Spleen (tissue), 7 donors: Measurements from ENCODE around the gene CNOT6.

ENCODE experiments used
- POLR2AphosphoS5 ChIP-seq, 3 donors: sonication (generic); formaldehyde crosslinking; IDR thresholded peaks; one replicate each; pipeline ENCODE4 v1.5.1; 2017; ENCODE audit warnings: antibody characterized with exemption in 3 of 3
- TF ChIP-seq, protein P1 (sequence below), 11 experiments: fragments of 200-600 bp in 7 of 11; fragments of 450-650 bp in 4 of 11; sonication (generic) in 4 of 11; IDR thresholded peaks in 8 of 11; conservative IDR thresholded peaks in 3 of 11; 1 replicate in 7 of 11; 2 replicates in 4 of 11; pipeline versions ENCODE4 v1.4.0 to v1.8.0; 2016 to 2021; ENCODE audit warnings: antibody characterized with exemption in 11 of 11, inconsistent platforms in 4 of 11, mild to moderate bottlenecking in 1 of 11
- donor health status: DM: no; HTN: no; CAD: no; lungs with moderate emphysema.
- donor health status: DM: no; HTN: no; CAD: no.
- donor health status: DM: no; HTN: no; CAD: no.

DNA sequence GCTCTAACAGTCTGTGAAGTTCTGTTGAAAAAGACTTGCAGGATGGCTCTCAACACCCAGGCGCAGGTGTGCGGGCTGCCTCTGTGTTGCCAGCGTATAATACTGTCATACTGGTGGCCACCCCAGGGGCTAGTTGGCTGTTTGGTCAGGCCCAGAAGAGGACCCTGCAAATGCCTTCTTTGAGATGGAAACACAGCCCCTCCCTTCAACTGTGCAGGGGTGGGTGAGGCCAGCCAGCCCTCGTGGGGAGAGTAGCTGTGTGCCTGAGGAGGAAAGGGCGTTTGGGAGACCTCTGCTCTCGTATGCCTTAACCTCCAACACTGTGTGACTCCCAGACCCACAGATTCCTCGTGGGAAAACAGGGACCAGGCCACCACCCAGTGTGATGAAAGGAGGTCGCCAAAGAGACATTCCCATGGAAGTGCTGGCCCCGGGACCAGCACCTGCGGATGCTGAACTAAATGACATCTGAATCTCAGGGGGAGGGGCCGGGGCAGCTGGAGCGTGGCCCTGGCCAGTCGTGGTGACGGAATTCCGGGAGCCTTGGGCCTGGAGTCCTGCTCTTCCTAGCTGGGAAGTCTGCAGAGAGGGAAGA lies 108.4 kb downstream of the CNOT6 start:
- TF ChIP-seq, protein P1, sequence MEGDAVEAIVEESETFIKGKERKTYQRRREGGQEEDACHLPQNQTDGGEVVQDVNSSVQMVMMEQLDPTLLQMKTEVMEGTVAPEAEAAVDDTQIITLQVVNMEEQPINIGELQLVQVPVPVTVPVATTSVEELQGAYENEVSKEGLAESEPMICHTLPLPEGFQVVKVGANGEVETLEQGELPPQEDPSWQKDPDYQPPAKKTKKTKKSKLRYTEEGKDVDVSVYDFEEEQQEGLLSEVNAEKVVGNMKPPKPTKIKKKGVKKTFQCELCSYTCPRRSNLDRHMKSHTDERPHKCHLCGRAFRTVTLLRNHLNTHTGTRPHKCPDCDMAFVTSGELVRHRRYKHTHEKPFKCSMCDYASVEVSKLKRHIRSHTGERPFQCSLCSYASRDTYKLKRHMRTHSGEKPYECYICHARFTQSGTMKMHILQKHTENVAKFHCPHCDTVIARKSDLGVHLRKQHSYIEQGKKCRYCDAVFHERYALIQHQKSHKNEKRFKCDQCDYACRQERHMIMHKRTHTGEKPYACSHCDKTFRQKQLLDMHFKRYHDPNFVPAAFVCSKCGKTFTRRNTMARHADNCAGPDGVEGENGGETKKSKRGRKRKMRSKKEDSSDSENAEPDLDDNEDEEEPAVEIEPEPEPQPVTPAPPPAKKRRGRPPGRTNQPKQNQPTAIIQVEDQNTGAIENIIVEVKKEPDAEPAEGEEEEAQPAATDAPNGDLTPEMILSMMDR (IDR thresholded peaks at IDR 0.05 in 8 of 11, conservative IDR thresholded peaks at IDR 0.05 in 3 of 11), result no peak
- TF ChIP-seq POLR2AphosphoS5 (IDR thresholded peaks at IDR 0.05), result peak in 2 of 3 donors; percentile 15 to 49
